Measurements from ENCODE around the gene NCAPG2.

GRCh38 chr7:158650821-158651225, 53.8 kb downstream of the NCAPG2 start:
- TF ChIP-seq CTCF (IDR thresholded peaks at IDR 0.05) = no peak
- TF ChIP-seq POLR2A (IDR thresholded peaks at IDR 0.05) = no peak
